ENCODE data around the gene ADGRV1.

DNA sequence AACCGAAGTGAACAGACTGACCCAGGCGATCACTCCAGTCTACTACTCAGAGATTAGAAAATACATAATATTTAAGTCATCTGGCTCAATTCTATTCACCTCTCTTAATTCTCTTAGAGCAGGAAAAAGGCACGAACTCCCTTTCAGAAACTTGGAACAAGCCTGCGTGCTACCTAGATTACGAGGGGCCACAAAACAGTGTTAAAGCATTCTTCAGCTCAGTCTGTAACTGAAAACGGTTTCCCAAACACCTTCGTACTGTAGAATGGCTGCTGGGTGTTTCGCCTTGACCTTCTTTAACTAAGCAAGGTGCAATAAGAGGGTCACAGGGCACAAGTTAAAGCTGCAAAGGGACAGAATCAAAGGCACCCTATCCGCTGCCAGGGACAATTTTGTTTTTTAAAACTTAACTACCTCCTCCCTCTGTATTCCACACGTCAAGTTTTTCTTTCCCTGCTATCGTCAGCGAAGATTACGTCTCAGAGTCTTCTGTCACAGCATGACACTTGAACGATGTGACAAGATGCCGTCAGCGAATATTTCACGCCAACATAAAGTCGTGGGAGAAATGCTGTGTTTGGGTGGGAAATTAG is 29.9 kb upstream of the ADGRV1 start:
- TF ChIP-seq, protein P1, sequence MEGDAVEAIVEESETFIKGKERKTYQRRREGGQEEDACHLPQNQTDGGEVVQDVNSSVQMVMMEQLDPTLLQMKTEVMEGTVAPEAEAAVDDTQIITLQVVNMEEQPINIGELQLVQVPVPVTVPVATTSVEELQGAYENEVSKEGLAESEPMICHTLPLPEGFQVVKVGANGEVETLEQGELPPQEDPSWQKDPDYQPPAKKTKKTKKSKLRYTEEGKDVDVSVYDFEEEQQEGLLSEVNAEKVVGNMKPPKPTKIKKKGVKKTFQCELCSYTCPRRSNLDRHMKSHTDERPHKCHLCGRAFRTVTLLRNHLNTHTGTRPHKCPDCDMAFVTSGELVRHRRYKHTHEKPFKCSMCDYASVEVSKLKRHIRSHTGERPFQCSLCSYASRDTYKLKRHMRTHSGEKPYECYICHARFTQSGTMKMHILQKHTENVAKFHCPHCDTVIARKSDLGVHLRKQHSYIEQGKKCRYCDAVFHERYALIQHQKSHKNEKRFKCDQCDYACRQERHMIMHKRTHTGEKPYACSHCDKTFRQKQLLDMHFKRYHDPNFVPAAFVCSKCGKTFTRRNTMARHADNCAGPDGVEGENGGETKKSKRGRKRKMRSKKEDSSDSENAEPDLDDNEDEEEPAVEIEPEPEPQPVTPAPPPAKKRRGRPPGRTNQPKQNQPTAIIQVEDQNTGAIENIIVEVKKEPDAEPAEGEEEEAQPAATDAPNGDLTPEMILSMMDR (IDR thresholded peaks at IDR 0.05), result no peak
- no peak for TF ChIP-seq POLR2A (IDR thresholded peaks at IDR 0.05)
